SKM-1 treated with dmso at 0.1 percent for 144 hours (cell line): ENCODE measurements around the gene NAPG.
"Not testable (repeated sequence)": the region's sequence is repeated elsewhere in the genome, so short reads cannot be mapped to it uniquely, and the experiment has no call there.

ENCODE experiments used
- DNase-seq: peaks from one replicate; lab custom pipeline; 2025; ENCODE audit not compliant: unreplicated experiment; lab: John Stamatoyannopoulos, UW

The NAPG gene

DNA sequence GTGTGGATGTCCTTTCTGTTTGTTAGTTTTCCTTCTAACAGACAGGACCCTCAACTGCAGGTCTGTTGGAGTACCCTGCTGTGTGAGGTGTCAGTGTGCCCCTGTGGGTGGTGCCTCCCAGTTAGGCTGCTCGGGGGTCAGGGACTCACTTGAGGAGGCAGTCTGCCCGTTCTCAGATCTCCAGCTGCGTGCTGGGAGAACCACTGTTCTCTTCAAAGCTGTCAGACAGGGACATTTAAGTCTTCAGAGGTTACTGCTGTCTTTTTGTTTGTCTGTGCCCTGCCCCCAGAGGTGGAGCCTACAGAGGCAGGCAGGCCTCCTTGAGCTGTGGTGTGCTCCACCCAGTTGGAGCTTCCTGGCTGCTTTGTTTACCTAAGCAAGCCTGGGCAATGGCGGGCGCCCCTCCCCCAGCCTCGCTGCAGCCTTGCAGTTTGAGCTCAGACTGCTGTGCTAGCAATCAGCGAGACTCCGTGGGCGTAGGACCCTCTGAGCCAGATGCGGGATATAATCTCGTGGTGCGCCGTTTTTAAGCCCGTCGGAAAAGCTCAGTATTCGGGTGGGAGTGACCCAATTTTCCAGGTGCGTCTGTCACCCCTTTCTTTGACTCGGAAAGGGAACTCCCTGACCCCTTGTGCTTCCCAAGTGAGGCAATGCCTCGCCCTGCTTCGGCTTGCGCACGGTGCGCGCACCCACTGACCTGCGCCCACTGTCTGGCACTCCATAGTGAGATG, 52.2 kb downstream of the NAPG start:
- not testable (repeated sequence) for DNase-seq

DNA sequence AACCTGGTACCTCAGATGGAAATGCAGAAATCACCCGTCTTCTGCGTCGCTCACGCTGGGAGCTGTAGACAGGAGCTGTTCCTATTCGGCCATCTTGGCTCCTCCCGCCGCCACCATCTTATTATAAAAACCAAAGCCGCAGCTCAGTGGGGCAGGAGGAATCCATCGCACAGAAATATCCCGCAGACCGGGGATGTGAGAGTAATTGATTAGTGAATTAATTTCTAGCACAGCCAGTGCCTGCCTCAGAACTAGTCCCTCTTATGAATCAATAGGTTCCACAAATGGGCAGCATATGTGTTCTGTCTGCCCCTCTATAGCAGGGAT, 52.7 kb downstream of the NAPG start:
- DNase-seq = not testable (repeated sequence)

DNA sequence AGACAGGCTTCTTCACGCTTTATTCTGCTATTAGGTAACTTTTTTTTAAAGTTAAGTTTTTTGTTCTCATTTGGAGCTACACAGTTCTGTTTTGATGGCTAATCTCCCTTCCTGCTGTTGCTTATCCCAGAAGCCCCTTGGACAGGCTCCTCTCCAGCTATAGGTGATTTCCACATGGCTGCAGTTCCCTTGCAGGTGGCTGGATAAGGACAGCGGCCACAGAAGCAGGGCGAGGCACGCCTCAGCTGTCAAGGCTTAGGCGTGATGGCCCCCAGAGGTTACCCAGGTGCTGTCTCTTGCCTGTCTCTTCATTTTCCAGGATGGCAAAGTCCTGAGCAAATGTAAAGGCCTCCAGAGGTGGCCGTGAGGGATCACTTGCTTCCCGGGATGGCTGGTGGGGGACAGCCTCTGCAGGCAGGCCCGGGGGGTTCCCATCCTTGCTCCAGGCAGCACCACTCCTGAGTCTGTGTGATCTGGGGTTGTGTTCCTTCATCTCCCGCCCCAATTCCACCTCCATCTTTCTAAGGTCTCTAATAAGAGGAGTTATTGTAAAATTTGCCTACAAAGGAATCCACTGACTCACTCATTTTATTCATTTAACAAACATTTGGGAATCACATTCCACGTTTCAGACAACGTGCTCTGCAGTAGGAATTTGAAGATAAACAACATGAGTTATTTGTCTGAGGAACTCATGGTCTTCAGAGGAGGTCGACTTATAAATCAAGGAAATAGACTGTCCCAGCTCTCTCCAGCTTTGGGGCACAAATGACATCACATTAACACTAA, 53.4 kb downstream of the NAPG start:
- DNase-seq = no peak

DNA sequence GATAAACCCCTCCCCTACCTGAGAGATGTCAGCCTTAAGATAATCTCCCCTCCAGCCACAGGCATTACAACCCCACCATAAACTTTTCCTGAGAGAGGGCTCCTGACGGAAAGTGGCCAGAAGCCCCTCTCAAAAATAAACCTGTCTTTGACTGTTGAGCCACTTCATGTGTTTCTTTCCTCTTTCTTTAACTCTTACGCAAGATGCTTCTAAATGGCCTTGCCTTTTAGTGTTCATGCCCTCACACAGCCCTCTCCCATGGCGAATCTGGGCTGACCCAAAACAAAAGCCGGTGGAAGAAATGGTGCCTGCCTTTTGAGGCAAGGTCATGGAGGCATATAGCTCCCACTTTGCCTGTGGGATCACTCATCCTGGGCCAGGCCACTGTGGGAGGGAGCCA, 54.4 kb downstream of the NAPG start:
- DNase-seq = no peak

DNA sequence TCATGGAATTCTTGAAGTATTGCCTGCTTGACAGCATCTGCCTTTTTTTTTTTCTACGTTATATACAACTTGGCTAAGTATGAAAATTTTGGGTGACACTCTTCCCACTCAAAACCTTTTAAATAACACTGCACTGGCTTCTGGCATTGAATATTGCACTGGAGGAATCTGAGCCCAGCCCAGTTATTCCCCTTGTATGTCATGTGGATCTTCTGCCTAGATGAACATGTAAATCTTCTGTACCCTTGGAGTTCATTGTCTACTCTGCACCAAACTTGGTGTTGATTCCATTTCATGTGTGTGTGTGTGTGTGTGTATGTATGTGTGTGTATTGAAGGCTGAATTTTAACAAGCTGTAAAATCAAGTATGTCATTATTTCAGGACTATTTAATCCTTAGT, 59.4 kb downstream of the NAPG start:
- no peak for DNase-seq

DNA sequence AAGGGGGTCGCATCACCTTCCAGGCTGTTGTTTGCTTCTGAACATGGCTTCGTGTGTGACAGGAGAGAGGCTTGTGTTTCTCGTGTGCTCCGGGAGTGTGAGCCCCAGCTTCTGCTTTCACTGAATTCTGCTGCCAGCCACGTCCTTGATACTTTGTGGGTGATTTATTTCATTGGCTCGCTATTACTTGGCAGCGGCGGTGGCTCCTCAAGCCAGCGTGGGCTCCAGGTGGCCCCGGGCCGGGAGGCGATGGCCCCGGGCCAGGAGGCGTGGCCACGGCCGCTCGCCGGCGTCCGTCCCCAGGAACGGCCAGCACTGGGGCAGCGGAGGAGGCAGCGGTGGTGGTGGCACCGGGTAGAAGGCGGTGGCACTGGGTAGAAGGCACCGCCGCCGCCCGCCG, 63.1 kb downstream of the NAPG start:
- no peak for DNase-seq

DNA sequence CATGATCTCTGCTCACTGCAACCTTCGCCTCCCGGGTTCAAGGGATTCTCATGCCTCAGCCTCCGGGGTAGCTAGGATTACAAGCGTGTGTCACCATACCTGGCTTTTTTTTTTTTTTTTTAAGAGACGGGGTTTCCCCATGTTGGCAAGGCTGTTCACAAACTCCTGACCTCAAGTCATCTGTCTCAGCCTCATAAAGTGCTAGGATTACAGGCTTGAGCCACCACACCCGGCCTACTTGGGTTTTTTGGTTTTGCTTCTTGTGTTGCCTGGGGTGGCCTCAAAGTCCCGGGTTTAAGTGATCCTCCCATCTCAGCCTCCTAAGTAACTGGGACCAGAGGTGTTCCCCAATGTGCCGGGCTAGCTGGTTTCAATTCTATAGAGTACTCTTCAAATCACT, 64.6 kb downstream of the NAPG start:
- DNase-seq = no peak

DNA sequence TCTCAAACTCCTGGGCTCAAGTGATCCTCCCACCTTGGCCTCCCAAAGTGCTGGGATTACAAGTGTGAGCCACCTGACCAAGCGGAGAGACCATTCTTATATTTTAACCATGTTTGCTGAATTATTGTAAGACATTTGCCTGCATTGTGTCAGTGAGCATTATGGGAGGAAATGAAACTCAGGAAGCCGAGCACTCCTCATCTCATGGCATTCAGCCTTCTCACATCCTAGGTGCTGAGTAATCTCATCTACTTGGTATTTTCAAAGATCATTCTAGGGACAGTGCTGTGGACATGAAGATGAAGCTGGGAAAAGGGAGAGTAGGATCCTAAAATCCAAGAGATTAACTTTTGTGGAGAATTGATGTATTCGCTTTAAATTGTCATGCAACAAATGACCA, 66.1 kb downstream of the NAPG start:
- no peak for DNase-seq

DNA sequence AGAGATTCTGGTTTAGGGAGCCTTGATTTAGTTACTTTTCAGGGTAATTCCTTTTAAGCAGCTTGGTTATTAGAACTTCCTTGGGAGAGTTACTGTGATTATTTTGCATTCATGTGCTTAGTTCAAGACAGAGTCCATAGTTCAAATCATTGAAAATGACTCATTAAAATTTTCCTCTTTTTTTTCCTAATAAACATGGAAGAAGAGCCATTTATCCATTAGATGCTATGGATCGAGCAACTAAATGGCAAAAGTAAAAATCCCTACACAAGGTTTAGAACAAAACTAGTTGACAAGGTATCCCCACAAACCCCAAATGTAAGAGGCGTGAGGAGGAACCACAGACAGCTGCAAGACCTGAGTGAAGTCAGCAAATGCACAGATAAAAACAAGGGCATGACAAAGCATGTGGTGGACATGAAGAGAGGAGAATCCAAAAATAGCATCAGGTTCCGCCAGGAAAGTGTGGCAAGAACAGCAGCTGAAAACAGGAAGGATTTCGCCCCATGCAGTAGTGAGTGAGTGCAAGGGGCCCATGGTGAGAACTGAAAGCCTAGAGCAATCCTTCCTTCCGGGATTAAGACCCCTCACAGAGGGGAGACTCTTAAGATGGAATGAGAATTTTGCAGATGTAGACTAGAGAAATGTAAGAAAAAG, 67.7 kb downstream of the NAPG start:
- DNase-seq = peak; percentile 49

DNA sequence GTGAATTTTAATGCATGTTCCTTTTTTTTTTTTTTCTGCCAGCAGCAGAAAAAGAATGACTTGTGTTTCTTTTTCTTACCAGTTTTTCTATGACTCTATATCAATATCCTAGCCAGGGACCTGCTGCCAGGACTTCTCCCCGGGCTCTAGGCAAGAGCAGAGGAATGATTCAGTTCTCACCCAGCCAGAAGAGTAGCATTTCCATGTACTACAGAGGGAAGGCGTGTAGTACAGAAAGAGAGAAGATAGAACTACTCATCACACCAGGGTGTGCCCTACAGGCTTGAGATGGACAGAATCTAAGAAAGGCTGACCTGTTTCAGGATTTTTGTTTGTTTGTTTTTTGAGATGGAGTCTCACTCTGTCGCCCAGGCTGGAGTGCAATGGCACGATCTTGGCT, 70.1 kb downstream of the NAPG start:
- DNase-seq = not testable (repeated sequence)

DNA sequence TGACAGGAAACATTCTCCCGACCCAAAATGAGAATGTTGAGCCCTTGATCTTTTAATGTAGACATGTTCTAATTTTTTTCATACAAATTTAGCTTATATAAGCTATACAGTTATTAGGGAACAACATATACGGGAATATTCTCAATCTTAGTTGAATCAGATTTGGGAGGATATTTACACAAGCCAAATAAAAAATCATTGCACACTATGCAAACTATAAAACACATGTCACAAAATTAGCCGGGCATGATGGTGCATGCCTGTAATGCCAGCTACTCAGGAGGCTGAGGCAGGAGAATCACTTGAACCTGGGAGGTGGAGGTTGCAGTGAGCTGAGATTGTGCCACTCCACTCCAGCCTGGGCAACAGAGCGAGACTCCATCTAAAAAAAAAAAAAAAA, 71.9 kb downstream of the NAPG start:
- DNase-seq = not testable (repeated sequence)

DNA sequence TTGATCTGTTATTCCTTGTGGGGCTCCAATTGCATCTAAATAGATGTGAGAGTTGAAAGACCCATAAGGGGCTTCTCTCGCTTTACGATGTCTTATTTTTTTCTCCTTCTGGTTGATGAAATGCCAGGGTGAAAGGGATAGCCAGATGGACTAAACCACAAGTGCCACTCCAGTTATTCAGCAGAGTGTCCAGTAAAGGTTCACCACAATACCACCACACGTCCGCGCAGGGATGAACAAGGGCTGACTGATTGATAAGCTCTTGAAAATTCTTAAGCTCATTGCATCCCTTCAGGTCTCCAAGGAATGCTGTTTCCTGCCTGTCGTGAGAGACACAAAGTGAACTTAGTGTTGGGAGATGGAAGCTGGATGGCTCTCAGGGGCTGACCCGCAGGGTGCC, 74.9 kb downstream of the NAPG start:
- not testable (repeated sequence) for DNase-seq
